NT2/D1 (cell line): ENCODE measurements around the gene ELAVL3.

Experiments
- SUZ12 ChIP-seq: IDR thresholded peaks from 2 replicates; pipeline ENCODE4 v1.6.1; 2011; ENCODE audit not compliant: insufficient read length, insufficient read depth; ENCODE audit errors: extremely low read depth
- YY1 ChIP-seq: IDR thresholded peaks from 2 replicates; pipeline ENCODE4 v1.6.1; 2011; ENCODE audit not compliant: insufficient read length, insufficient read depth

GRCh38 chr19:11451327-11451870, 29.4 kb downstream of the ELAVL3 start:
- TF ChIP-seq YY1 = no peak
- no peak for TF ChIP-seq SUZ12
